Fibroblast of skin of back (primary cell): ENCODE measurements around the gene AK5.
A peak's percentile ranks its signal among the peaks of the same experiment; 100 is the strongest.
"Not testable (repeated sequence)": the region's sequence is repeated elsewhere in the genome, so short reads cannot be mapped to it uniquely, and the experiment has no call there.

Experiments
- DNase-seq: peaks from one replicate; pipeline ENCODE4 v3.0.0-alpha.2; 2013

AK5 gene

GRCh38 chr1:77400781-77401180 is 119.0 kb downstream of the AK5 start:
- peak; percentile 74 for DNase-seq

DNA sequence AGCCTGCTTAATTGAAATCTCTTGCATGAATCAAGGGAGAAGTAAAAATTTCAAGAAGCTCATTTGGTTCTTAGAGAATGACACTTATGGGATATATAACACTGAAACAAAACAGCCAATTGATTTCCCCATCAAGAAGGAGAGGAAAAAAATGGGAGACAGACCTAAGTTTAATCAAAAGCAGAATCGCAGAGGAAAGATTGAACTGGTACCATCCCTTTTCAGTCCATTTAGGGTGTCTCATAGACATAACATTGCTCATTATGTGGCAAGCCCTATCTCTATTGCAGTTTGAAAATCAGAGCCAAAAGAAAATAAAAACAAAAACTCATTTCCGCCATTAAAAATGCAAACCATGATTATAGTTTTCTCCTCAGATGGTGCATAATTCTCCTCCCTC is 119.6 kb downstream of the AK5 start:
- DNase-seq: no peak

DNA sequence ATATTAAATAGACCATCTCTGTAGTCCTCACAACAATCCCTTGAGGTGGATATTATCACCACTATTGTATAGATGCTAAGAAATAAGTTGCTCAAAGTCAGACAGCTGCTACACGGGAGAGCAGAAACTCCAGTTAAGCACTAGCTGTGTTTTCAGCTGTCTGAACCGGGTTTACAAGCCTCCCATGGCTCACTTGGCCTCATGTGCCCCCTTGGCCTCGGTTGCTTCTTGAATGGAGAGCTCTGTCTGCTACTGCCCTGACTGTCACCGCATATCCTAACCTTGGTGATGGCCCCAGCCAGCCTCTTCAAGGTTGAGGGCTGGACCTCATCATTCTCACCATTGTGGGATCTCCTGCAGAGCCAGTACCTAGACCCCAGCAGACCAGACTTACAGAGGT is 123.4 kb downstream of the AK5 start:
- DNase-seq: no peak

GRCh38 chr1:77406661-77407060 is 124.8 kb downstream of the AK5 start:
- DNase-seq: no peak

DNA sequence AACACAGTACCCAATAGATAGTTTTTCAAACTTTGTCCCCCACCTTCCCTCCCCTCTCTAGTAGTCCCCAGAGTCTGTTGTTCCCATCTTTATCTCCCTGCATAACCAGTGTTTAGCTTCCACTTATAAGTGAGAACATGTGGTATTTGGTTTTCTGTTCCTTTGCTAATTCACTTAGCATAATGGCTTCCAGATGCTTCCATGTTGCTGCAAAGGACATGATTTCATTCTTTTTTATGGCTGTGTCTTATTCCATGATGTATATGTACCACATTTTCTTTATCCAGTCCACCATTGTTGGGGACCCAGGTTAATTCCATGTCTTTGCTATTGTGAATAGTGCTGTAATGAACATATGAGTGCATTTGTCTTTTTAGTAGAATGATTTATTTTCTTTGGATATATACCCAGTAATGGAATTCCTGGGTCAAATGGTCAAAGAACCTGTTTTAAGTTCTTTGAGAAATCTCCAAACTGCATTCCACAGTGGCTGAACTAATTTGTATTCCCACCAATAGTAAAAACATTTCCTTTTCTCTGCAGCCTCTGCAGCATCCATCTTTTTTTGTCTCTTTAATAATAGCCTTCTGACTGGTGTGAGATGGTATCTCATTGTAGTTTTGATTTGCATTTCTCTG is 126.0 kb downstream of the AK5 start:
- peak; percentile 76 for DNase-seq

DNA sequence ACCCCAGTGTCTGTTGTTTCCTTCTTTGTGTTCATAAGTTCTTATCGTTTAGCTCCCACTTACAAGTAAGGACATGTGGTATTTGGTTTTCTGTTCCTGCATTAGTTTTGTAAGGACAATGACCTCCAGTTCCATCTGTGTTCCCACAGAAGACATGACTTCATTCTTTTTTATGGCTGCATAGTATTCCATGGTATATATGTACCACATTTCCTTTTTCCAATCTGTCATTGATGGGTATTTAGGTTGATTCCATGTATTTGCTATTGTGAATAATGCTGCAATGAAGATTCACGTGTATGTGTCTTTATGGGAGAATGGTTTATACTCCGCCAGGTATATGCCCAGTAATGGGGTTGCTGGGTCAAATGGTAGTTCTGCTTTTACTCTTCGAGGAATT is 127.1 kb downstream of the AK5 start:
- DNase-seq: not testable (repeated sequence)

- DNase-seq: peak; percentile 39
Measured at GRCh38 chr1:77412069-77412819, 130.4 kb downstream of the AK5 start.

DNA sequence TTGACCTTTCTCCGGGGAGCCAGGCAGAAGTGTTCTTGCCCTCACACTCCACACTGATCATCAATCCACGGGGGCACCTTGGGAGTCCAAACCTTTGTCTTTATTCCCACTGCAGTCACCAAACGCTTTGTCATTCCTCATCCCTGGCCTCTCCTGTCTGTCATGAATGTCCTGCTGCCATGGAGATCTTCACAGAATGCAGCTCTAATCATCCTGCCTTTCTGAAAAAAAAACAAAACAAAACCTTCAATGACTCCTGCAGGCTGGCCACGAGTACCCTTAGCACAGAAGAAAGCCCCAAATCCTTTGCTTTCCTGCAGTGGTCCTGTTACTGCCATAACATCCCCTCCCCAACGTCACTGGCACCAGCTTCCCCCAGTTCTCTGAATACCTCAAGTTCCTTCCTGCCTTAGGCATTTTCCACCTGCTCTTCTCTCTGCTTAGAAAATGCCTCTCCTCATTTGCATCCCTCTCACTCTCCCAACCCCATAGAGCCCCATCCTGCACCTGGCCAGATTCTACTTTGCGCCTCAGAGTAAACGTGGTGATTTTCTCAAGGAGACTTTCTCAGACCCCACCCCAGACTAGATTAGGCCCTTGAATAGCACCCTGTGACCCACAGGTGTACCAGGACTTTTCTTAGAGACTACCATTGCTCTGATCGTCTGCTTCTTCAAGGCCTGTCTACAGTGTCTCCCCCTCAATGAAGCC is 131.2 kb downstream of the AK5 start:
- no peak for DNase-seq

- no peak for DNase-seq
Measured at GRCh38 chr1:77413541-77414335, 131.9 kb downstream of the AK5 start.

DNA sequence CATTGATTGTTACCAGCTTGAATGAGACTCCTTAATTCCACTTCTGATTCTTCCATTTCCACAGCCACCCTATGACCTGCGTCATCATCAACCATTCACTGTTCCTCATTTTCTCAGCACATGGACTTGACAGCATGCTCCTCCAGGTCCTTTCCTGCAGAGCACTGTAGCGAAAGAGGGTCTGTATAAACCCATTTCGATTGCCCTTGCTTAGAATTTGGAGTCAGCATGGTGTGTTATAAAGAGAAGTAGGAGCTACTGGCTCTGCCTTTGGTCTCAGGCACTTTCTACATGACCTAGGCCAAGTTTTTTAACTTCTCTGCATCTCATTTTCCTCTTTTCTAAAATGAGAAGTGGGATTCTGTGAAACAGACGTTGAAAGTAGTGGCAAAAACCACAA is 133.8 kb downstream of the AK5 start:
- DNase-seq: no peak

DNA sequence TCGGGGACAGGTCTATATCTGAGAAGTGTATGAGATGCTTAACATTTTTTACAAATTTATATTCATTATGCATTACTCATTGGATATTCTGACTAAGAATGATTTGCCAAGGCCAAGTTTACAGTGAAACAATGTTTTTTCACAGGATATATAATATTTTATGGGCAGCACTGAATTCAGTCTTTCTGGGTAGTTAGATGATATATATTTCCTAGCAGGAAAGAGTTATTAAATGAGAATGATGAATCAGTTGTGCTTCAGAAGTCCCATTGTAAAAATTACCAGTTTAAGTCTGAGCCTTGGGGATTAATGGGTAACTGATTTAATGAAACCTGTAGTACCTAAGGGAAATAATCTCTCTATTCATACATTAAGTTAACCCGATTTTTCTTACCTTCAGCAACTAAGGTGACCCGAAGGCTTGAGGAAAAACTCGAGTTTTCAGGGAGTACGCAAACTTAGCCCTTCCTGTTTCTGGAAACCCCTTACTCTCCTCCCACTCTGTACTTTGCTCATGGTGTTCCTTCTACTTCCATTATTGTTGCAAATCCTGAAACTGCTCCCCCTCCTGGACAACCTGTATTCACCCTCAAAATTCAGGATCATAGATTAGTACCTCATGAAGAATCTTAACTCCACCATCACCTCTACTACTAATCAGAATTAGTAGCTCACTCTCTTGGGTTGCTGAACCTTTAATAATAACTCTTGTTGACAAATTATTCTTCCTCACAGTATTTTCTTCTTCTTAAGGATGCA is 135.1 kb downstream of the AK5 start:
- DNase-seq: peak; percentile 49

- not testable (repeated sequence) for DNase-seq
Measured at GRCh38 chr1:77418055-77418454, 136.2 kb downstream of the AK5 start.

DNA sequence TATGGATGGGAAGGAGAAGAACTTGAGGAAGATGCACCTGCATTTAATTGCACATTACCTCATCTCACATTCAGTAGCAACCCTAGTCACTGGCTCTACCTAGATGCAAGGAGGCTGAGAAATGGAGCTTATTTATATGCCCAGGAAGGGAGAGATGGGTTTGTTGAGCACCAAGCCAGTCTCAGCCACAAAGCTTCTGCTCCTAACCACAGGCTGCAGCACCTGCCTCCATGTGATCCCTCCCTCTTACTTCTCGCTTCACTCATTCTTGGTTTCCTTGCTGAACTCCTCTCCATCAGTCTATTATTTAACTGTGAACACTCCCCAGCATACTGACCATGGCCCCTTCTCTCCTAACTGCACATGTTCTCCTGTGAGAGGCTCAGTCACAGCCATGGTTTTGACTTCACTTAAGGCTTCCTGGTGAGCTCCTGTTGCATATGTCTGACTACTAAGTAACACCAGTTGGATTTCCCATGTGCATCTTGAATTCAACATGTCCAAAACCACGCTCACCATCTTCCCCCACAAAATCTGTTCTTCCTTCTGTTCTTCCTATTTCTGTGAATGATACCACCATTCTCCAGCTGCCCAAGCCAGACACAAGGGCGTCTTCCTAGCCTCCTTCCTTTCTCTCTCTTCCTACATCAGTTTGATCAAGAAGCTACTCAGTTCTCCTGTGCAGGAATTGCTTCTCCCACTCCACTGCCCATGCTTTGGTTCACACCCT is 139.8 kb downstream of the AK5 start:
- DNase-seq: no peak

- peak; percentile 86 for DNase-seq
Measured at GRCh38 chr1:77424236-77424635, 142.4 kb downstream of the AK5 start.

DNA sequence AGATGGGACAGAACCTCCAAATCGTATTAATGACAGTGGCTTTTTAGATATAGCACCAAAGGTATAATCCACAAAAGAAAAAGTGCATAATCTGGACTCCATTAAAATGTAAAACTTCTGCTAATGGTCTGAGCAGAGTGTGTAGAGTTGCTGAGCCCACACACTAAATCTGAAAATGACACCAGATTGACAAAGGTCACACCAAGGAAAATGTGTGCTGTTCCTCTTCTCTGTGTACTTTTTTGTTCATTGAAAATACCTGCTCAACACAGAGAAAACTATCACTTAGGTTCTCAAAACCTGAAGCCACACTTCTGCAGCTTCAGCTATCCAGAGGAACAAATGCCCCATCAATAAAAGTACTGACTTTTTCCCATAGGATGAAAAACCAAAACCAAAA is 146.2 kb downstream of the AK5 start:
- DNase-seq: no peak

DNA sequence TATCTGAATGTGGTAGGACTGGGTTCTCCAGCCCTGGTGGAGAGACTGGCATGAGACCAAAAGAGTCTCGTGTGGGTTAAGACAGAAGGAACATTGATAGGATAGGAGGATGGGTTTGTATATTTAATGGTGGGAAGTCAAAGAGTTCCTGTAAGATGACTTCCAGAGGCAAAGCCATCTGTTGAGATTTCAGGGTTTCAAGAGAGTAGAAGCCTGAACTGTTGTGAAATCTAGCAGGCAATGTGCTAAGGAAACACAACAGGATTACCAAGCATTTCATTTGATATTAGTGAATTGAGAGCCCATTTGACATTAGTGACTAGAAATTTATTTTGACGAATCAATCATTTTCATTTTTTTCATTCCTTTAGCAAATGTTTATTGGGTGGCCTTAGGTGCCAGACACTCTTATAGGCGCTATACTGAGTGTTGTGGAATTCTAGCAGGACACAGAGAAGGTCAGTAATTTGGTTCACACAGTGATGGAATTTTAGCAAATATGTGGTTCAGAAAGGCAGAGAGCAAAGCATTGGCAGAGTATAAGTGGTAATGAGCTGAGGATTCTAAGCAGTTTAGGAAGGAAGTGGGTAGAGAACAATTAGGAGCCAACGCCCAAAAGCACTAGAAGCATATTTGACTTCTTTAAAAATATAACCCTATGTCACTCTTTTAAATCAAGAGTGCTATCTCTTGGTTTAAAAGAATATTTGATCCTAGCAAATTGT is 149.3 kb downstream of the AK5 start:
- peak; percentile 46 for DNase-seq

GRCh38 chr1:77433934-77434333 is 152.1 kb downstream of the AK5 start:
- no peak for DNase-seq

- no peak for DNase-seq
Measured at GRCh38 chr1:77434967-77435366, 153.1 kb downstream of the AK5 start.

- DNase-seq: peak; percentile 87
Measured at GRCh38 chr1:77438236-77438913, 156.6 kb downstream of the AK5 start.
